ENCODE measurements around the gene TMEM198.

GRCh38 chr2:219549619-219550018 lies 5.8 kb downstream of the TMEM198 start:
- no peak for TF ChIP-seq JUN (IDR thresholded peaks at IDR 0.05; ENCODE audit: borderline replicate concordance, low read depth, low read length)
- TF ChIP-seq JUN (CRISPR knock-in tag; IDR thresholded peaks at IDR 0.05; ENCODE audit: borderline replicate concordance) = no peak
- TF ChIP-seq KDM4B (IDR thresholded peaks at IDR 0.05; ENCODE audit: borderline replicate concordance in 2 of 2, low read depth in 1 of 2) = no peak
- no peak for TF ChIP-seq ZBTB40 (IDR thresholded peaks at IDR 0.05)
- TF ChIP-seq ZBTB40 (CRISPR knock-in tag; IDR thresholded peaks at IDR 0.05) = no peak
- no peak for TF ChIP-seq NCOR1 (IDR thresholded peaks at IDR 0.05)
- no peak for TF ChIP-seq LEF1 (IDR thresholded peaks at IDR 0.05)
- no peak for TF ChIP-seq FOXM1 (IDR thresholded peaks at IDR 0.05; ENCODE audit: low read depth)
- no peak for TF ChIP-seq FOXM1 (CRISPR knock-in tag; IDR thresholded peaks at IDR 0.05; ENCODE audit: low read depth)
- no peak for TF ChIP-seq MLX (CRISPR knock-in tag; conservative IDR thresholded peaks at IDR 0.05)
- TF ChIP-seq, protein P1, sequence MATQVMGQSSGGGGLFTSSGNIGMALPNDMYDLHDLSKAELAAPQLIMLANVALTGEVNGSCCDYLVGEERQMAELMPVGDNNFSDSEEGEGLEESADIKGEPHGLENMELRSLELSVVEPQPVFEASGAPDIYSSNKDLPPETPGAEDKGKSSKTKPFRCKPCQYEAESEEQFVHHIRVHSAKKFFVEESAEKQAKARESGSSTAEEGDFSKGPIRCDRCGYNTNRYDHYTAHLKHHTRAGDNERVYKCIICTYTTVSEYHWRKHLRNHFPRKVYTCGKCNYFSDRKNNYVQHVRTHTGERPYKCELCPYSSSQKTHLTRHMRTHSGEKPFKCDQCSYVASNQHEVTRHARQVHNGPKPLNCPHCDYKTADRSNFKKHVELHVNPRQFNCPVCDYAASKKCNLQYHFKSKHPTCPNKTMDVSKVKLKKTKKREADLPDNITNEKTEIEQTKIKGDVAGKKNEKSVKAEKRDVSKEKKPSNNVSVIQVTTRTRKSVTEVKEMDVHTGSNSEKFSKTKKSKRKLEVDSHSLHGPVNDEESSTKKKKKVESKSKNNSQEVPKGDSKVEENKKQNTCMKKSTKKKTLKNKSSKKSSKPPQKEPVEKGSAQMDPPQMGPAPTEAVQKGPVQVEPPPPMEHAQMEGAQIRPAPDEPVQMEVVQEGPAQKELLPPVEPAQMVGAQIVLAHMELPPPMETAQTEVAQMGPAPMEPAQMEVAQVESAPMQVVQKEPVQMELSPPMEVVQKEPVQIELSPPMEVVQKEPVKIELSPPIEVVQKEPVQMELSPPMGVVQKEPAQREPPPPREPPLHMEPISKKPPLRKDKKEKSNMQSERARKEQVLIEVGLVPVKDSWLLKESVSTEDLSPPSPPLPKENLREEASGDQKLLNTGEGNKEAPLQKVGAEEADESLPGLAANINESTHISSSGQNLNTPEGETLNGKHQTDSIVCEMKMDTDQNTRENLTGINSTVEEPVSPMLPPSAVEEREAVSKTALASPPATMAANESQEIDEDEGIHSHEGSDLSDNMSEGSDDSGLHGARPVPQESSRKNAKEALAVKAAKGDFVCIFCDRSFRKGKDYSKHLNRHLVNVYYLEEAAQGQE (IDR thresholded peaks at IDR 0.05; ENCODE audit: borderline replicate concordance) = no peak
- TF ChIP-seq, protein P1 (CRISPR knock-in tag; IDR thresholded peaks at IDR 0.05; ENCODE audit: low read depth) = no peak
- no peak for TF ChIP-seq WHSC1 (IDR thresholded peaks at IDR 0.05; ENCODE audit: low read length)
- TF ChIP-seq, protein P2, sequence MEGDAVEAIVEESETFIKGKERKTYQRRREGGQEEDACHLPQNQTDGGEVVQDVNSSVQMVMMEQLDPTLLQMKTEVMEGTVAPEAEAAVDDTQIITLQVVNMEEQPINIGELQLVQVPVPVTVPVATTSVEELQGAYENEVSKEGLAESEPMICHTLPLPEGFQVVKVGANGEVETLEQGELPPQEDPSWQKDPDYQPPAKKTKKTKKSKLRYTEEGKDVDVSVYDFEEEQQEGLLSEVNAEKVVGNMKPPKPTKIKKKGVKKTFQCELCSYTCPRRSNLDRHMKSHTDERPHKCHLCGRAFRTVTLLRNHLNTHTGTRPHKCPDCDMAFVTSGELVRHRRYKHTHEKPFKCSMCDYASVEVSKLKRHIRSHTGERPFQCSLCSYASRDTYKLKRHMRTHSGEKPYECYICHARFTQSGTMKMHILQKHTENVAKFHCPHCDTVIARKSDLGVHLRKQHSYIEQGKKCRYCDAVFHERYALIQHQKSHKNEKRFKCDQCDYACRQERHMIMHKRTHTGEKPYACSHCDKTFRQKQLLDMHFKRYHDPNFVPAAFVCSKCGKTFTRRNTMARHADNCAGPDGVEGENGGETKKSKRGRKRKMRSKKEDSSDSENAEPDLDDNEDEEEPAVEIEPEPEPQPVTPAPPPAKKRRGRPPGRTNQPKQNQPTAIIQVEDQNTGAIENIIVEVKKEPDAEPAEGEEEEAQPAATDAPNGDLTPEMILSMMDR (IDR thresholded peaks at IDR 0.05 in 2 of 3, conservative IDR thresholded peaks at IDR 0.05 in 1 of 3; ENCODE audit: insufficient read depth in 2 of 3, low read depth in 1 of 3, low read length in 3 of 3) = no peak
- no peak for TF ChIP-seq ZNF274 (IDR thresholded peaks at IDR 0.05; ENCODE audit: borderline replicate concordance, low read depth, low read length)
- TF ChIP-seq EHMT2 (IDR thresholded peaks at IDR 0.05) = no peak

All from K562 (cell line).